Activated CD4-positive, alpha-beta memory T cell treated with anti-CD3 and anti-CD28 coated beads for 36 hours (primary cell): ENCODE measurements around the gene EOMES. TPM values are rescaled to one million over a fixed set of nuclear protein-coding genes. Genes with fewer than 3 reads are reported as not detected.

Experiments
- CTCF ChIA-PET: fragments of 350-600 bp; sonication (Branson Sonifier 250); formaldehyde crosslinking; loops from one replicate; lab custom pipeline; 2021; ENCODE audit warnings: antibody characterized with exemption, inconsistent platforms; lab: Charles Lee
- POLR2A ChIA-PET: fragments of 350-600 bp; sonication (Branson Sonifier 250); formaldehyde crosslinking; loops from one replicate; lab custom pipeline; 2021; ENCODE audit warnings: antibody characterized with exemption; lab: Charles Lee
- DNase-seq: peaks from one replicate; pipeline ENCODE4 v3.0.0-alpha.2; 2020
- H3K27ac Mint-ChIP-seq: one replicate; pipeline ENCODE4 v1.8.0; 2021; ENCODE audit warnings: mixed read lengths
- H3K27me3 Mint-ChIP-seq: one replicate; pipeline ENCODE4 v1.8.0; 2021; ENCODE audit warnings: mixed read lengths
- H3K36me3 Mint-ChIP-seq: one replicate; pipeline ENCODE4 v1.8.0; 2021; ENCODE audit warnings: mixed read lengths
- H3K4me1 Mint-ChIP-seq: one replicate; pipeline ENCODE4 v1.8.0; 2021; ENCODE audit warnings: low read depth, mixed read lengths
- H3K4me3 Mint-ChIP-seq: one replicate; pipeline ENCODE4 v1.8.0; 2021; ENCODE audit warnings: mild to moderate bottlenecking, mixed read lengths
- H3K9me3 Mint-ChIP-seq: one replicate; pipeline ENCODE4 v1.8.0; 2021; ENCODE audit warnings: mixed read lengths
- intact Hi-C: fragments of 100-400 bp; cut with micrococcal nuclease; formaldehyde crosslinking; loops from one replicate; pipeline ENCODE4 v1.15.1; 2023
- total RNA-seq, 2 experiments: library from RNA; stranded (reverse); gene quantifications; one replicate each; pipeline ENCODE4 v1.2.3, GENCODE V29; 2021

The EOMES gene
- total RNA-seq, 2 experiments from 2014 or later: 1.4 to 1.5 TPM

- CTCF ChIA-PET: interaction anchor here (3.9 kb wide), 1 partner anchor 18 kb away, joined by 21 read pairs; no protein-coding TSS in a partner anchor
- H3K36me3 Mint-ChIP-seq: no peaks in the 10 kb centered on the region
- H3K4me1 Mint-ChIP-seq: peaks cover 33% of the 10 kb centered on the region
- peaks cover 64% of the 10 kb centered on the region for H3K27me3 Mint-ChIP-seq
- H3K9me3 Mint-ChIP-seq: no peaks in the 10 kb centered on the region
- H3K4me3 Mint-ChIP-seq: peak overlapping the region; percentile 53
- POLR2A ChIA-PET: no interaction called here
- peak; percentile 35 for DNase-seq
- H3K27ac Mint-ChIP-seq: no peak overlapping the region
- intact Hi-C loops: loop anchor here (2.0 kb wide), 1 partner anchor 17 kb away; no protein-coding TSS in a partner anchor
These were observed 7.9 kb upstream of the EOMES start for GRCh38 chr3:27729748-27730611.

GRCh38 chr3:27729325-27729724, 7.2 kb upstream of the EOMES start:
- Mint-ChIP-seq H3K4me3 (peak overlapping the region; percentile 53), H3K4me1 (peaks cover 35% of the 10 kb centered on the region), H3K27ac (no peak overlapping the region), H3K36me3 (no peaks in the 10 kb centered on the region), H3K9me3 (no peaks in the 10 kb centered on the region), H3K27me3 (peaks cover 69% of the 10 kb centered on the region)
- POLR2A ChIA-PET: no interaction called here
- CTCF ChIA-PET: interaction anchor here (1.6 to 3.9 kb wide), 2 partner anchors 17 to 558 kb away, joined by 4 to 21 read pairs; no protein-coding TSS in a partner anchor
- DNase-seq: no peak
- intact Hi-C loops: loop anchor here (2.0 kb wide), 1 partner anchor 17 kb away; no protein-coding TSS in a partner anchor

GRCh38 chr3:27728195-27729087, 6.3 kb upstream of the EOMES start:
- intact Hi-C loops: loop anchor here (2.0 kb wide), 1 partner anchor 16 kb away; no protein-coding TSS in a partner anchor
- peaks cover 77% of the 10 kb centered on the region for H3K27me3 Mint-ChIP-seq
- peaks cover 43% of the 10 kb centered on the region for H3K4me1 Mint-ChIP-seq
- DNase-seq: peak; percentile 49
- ChIA-PET POLR2A (no interaction called here), CTCF (interaction anchor here (0.5 to 3.9 kb wide), 8 partner anchors 13 to 600 kb away, joined by 3 to 21 read pairs (median 6); no protein-coding TSS in a partner anchor)
- H3K36me3 Mint-ChIP-seq: no peaks in the 10 kb centered on the region
- H3K9me3 Mint-ChIP-seq: no peaks in the 10 kb centered on the region
- no peak overlapping the region for H3K27ac Mint-ChIP-seq
- peak overlapping the region; percentile 56 for H3K4me3 Mint-ChIP-seq

DNA sequence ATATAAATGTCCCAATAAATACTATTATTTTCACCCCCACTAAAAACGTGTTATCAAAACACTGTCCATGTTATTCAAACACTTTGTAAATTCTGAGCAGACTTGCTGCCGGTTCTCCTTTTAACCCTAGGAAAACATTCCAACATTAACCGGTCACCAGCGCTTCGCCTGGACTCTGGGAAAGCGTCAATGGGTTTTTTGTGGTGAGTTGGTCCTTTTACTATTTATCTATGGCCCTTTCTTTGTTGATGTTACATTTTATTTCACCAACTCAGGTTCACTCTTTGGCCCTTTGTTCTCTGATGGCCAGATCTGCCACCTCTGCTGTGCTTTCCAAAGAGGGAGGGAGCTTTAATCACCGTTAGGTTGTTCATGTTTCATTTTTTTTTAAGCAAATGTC, 4.1 kb upstream of the EOMES start:
- CTCF ChIA-PET: interaction anchor here (3.9 kb wide), 1 partner anchor 14 kb away, joined by 21 read pairs; no protein-coding TSS in a partner anchor
- peaks cover 80% of the 10 kb centered on the region for H3K27me3 Mint-ChIP-seq
- peaks cover 51% of the 10 kb centered on the region for H3K4me1 Mint-ChIP-seq
- no peak overlapping the region for H3K27ac Mint-ChIP-seq
- intact Hi-C loops: no loop called here
- no peaks in the 10 kb centered on the region for H3K9me3 Mint-ChIP-seq
- POLR2A ChIA-PET: no interaction called here
- no peaks in the 10 kb centered on the region for H3K36me3 Mint-ChIP-seq
- H3K4me3 Mint-ChIP-seq: no peak overlapping the region
- DNase-seq: no peak

DNA sequence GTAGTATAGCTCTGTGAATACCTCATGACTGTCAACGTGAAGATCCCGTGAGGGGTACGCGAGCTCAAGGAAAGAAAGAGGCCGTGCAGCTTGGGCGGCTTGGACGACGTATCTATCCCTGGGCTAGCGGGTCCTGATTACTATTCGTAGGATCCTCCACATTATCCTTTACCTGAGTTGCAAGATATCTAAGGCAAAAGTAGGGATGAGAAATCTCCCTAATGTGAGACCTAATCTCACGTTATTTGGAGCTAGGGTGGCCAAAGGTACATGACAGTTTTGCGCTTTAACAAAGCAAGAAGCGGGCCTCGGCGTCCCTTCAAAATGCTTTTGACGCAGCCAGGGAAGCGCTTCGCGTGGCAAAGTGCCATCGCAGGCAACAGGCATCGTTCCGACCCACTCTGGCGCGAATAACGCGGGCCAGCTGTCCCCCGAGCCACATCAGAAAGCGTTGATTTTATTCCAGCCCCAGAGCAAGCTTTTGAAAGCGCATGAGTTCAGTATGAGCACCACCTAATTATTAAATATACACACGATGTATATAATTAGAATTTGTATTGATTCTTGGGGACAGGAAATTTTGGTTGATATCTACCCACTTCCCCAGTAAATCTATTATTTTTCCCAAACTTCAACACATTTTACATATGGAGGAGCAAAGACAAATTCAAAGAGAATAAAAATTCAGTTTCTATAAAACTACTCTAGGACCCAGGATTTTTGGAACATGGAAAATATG, 2.5 kb upstream of the EOMES start:
- Mint-ChIP-seq H3K4me3 (peak overlapping the region; percentile 64), H3K9me3 (no peaks in the 10 kb centered on the region), H3K36me3 (no peaks in the 10 kb centered on the region), H3K27ac (no peak overlapping the region), H3K27me3 (peaks cover 80% of the 10 kb centered on the region), H3K4me1 (peaks cover 41% of the 10 kb centered on the region)
- DNase-seq: no peak
- ChIA-PET CTCF (interaction anchor here (0.8 to 5.5 kb wide), 5 partner anchors 9 to 604 kb away, joined by 3 to 54 read pairs (median 4); no protein-coding TSS in a partner anchor), POLR2A (interaction anchor here (0.5 kb wide), 1 partner anchor 326 kb away, joined by 3 read pairs; no protein-coding TSS in a partner anchor)
- intact Hi-C loops: loop anchor here (5.0 kb wide), 1 partner anchor 158 kb away; no protein-coding TSS in a partner anchor

DNA sequence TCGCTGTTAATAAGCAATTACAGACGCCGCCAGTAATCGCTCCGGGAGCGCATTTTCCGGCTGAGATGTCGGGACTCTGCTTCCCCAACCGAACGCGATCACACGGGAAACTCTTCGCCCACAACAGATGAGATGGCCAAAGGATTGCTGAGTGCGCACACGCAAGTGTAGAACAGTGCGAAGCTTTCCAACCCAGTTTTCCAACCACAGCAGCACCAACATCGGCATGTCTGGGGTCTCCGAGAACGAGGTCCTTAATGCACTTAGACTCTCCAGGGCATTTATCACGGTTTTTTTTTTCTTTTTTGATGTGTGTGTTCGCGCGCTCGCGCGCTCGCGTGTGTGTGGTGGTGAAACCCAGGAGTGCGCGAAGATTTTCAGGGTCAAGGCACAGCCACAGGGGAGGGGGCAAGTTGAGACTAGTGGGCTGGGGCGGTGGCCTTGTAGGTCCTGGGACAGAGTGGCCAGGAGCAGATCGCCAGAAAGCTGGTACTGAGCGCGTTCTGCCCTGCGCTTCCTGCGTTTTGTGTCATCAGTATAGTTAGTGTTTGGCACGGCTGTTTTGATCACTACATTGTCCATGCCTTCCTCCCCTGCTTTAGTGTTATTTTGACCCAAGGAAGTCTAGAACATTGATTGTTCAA, 1.8 kb upstream of the EOMES start:
- POLR2A ChIA-PET: interaction anchor here (0.5 to 1.7 kb wide), 2 partner anchors 325 to 603 kb away, joined by 3 to 4 read pairs; no protein-coding TSS in a partner anchor

GRCh38 chr3:27723456-27723814, 1.3 kb upstream of the EOMES start:
- DNase-seq: no peak
- H3K9me3 Mint-ChIP-seq: no peaks in the 10 kb centered on the region
- ChIA-PET CTCF (interaction anchor here (0.6 to 5.8 kb wide), 6 partner anchors 8 to 604 kb away, joined by 3 to 65 read pairs (median 7); no protein-coding TSS in a partner anchor), POLR2A (interaction anchor here (1.7 kb wide), 1 partner anchor 603 kb away, joined by 4 read pairs; no protein-coding TSS in a partner anchor)
- H3K27ac Mint-ChIP-seq: no peak overlapping the region
- no peaks in the 10 kb centered on the region for H3K36me3 Mint-ChIP-seq
- H3K27me3 Mint-ChIP-seq: peaks cover 72% of the 10 kb centered on the region
- peak overlapping the region; percentile 64 for H3K4me3 Mint-ChIP-seq
- peaks cover 31% of the 10 kb centered on the region for H3K4me1 Mint-ChIP-seq
- intact Hi-C loops: loop anchor here (2.0 to 5.0 kb wide), 2 partner anchors 159 to 327 kb away; no protein-coding TSS in a partner anchor

More for the DNA sequence above, 1.8 kb upstream of the EOMES start:
- peaks cover 36% of the 10 kb centered on the region for H3K4me1 Mint-ChIP-seq
- peak; percentile 17 for DNase-seq
- H3K4me3 Mint-ChIP-seq: peak overlapping the region; percentile 64
- H3K9me3 Mint-ChIP-seq: no peaks in the 10 kb centered on the region
- CTCF ChIA-PET: interaction anchor here (0.6 to 5.8 kb wide), 7 partner anchors 9 to 604 kb away, joined by 3 to 65 read pairs (median 4); no protein-coding TSS in a partner anchor
- intact Hi-C loops: loop anchor here (2.0 to 5.0 kb wide), 2 partner anchors 158 to 327 kb away; no protein-coding TSS in a partner anchor
- H3K36me3 Mint-ChIP-seq: no peaks in the 10 kb centered on the region
- H3K27me3 Mint-ChIP-seq: peaks cover 77% of the 10 kb centered on the region
- no peak overlapping the region for H3K27ac Mint-ChIP-seq

- peaks cover 27% of the 10 kb centered on the region for H3K4me1 Mint-ChIP-seq
- DNase-seq: no peak
- intact Hi-C loops: loop anchor here (2.0 to 5.0 kb wide), 2 partner anchors 159 to 328 kb away; no protein-coding TSS in a partner anchor
- H3K9me3 Mint-ChIP-seq: no peaks in the 10 kb centered on the region
- H3K36me3 Mint-ChIP-seq: no peaks in the 10 kb centered on the region
- no peak overlapping the region for H3K27ac Mint-ChIP-seq
- H3K4me3 Mint-ChIP-seq: peak overlapping the region; percentile 64
- ChIA-PET POLR2A (interaction anchor here (1.7 to 1.9 kb wide), 2 partner anchors 11 to 603 kb away, joined by 4 to 6 read pairs; no protein-coding TSS in a partner anchor), CTCF (interaction anchor here (0.7 to 5.8 kb wide), 9 partner anchors 8 to 626 kb away, joined by 3 to 65 read pairs (median 7); partner anchors contain the start of genes AZI2 and ZCWPW2)
- H3K27me3 Mint-ChIP-seq: peaks cover 68% of the 10 kb centered on the region
These were observed 900 bp upstream of the EOMES start for GRCh38 chr3:27723001-27723445.

GRCh38 chr3:27720899-27721716, 1.0 kb downstream of the EOMES start:
- DNase-seq: peak; percentile 16
- Mint-ChIP-seq H3K36me3 (no peaks in the 10 kb centered on the region), H3K4me3 (peak overlapping the region; percentile 65), H3K4me1 (peaks cover 21% of the 10 kb centered on the region), H3K27me3 (peaks cover 55% of the 10 kb centered on the region), H3K27ac (no peak overlapping the region), H3K9me3 (no peaks in the 10 kb centered on the region)
- CTCF ChIA-PET: interaction anchor here (0.5 to 5.8 kb wide), 11 partner anchors 9 to 627 kb away, joined by 3 to 65 read pairs (median 5); partner anchors contain the start of genes AZI2 and ZCWPW2
- POLR2A ChIA-PET: interaction anchor here (1.9 kb wide), 1 partner anchor 9 kb away, joined by 6 read pairs; no protein-coding TSS in a partner anchor
- intact Hi-C loops: loop anchor here (5.0 kb wide), 1 partner anchor 161 kb away; no protein-coding TSS in a partner anchor
